HepG2 (cell line): Measurements from ENCODE around the gene LAMC1. TPM values are rescaled to one million over a fixed set of nuclear protein-coding genes. Genes with fewer than 3 reads are reported as not detected.

Experiments used
- CHD4 ChIP-seq: fragments of 200-600 bp; sonication (generic); IDR thresholded peaks from 2 replicates; pipeline ENCODE4 v1.7.0; 2017; ENCODE audit warnings: mild to moderate bottlenecking, low read length, borderline replicate concordance
- DMAP1 ChIP-seq: IDR thresholded peaks from 2 replicates; pipeline ENCODE4 v1.6.1; 2016
- DPF2 ChIP-seq: sonication (generic); formaldehyde crosslinking; IDR thresholded peaks from 2 replicates; pipeline ENCODE4 v1.4.0; 2020; ENCODE audit warnings: mild to moderate bottlenecking, low read depth, missing genetic modification reagents, borderline replicate concordance
- HMG20B ChIP-seq: conservative IDR thresholded peaks from 2 replicates; pipeline ENCODE4 v1.6.1; 2016; ENCODE audit warnings: missing genetic modification reagents, missing compliant biosample characterization
- IKZF4 ChIP-seq: sonication (generic); formaldehyde crosslinking; IDR thresholded peaks from 2 replicates; pipeline ENCODE4 v1.5.1; 2020; ENCODE audit warnings: borderline replicate concordance, mild to moderate bottlenecking, low read depth, missing genetic modification reagents; ENCODE audit errors: not compliant biosample characterization
- KAT8 ChIP-seq: IDR thresholded peaks from 2 replicates; pipeline ENCODE4 v1.6.1; 2016; ENCODE audit warnings: missing genetic modification reagents, missing compliant biosample characterization
- POGZ ChIP-seq: sonication (generic); formaldehyde crosslinking; IDR thresholded peaks from 2 replicates; pipeline ENCODE4 v1.4.0; 2020; ENCODE audit warnings: mild to moderate bottlenecking, missing genetic modification reagents
- RNF219 ChIP-seq: sonication (generic); formaldehyde crosslinking; IDR thresholded peaks from 2 replicates; pipeline ENCODE4 v1.5.0; 2020; ENCODE audit warnings: mild to moderate bottlenecking, missing genetic modification reagents
- ZFP90 ChIP-seq: sonication (generic); formaldehyde crosslinking; IDR thresholded peaks from 2 replicates; pipeline ENCODE4 v1.8.0; 2022; ENCODE audit warnings: missing genetic modification reagents, mild to moderate bottlenecking, inconsistent platforms, borderline replicate concordance
- ZNF430 ChIP-seq: sonication (generic); formaldehyde crosslinking; IDR thresholded peaks from 2 replicates; pipeline ENCODE4 v1.9.0; 2021; ENCODE audit warnings: mild to moderate bottlenecking, missing genetic modification reagents
- ZNF720 ChIP-seq: sonication (generic); formaldehyde crosslinking; IDR thresholded peaks from 2 replicates; pipeline ENCODE4 v1.4.0; 2020; ENCODE audit warnings: missing genetic modification reagents
- polyA plus RNA-seq, 8 experiments: library from polyadenylated mRNA; depleted of rRNA in 3 of 8; stranded (reverse) in 7 of 8; unstranded in 1 of 8; fragments of >200 nt; fragmentation: Illumina TruSeq in 4 of 8; extraction: Trizol in 4 of 8; gene quantifications; 2 replicates each; pipeline versions ENCODE4 v1.2.1 to v1.2.3, GENCODE V29; 2011 to 2016; ENCODE audit warnings: low read depth in 4 of 8, missing spikeins in 1 of 8, mixed read lengths in 1 of 8; ENCODE audit not compliant: insufficient read depth in 1 of 8
- total RNA-seq, 5 experiments: library from RNA; depleted of rRNA; stranded (reverse); fragments of >200 nt; fragmentation: Illumina TruSeq; extraction: Trizol; gene quantifications; 2 replicates each; pipeline ENCODE4 v1.2.3, GENCODE V29; 2016; ENCODE audit warnings: low read depth in 1 of 5
- TF ChIP-seq, protein P1 (sequence below): sonication (generic); formaldehyde crosslinking; IDR thresholded peaks from 2 replicates; pipeline ENCODE4 v1.5.0; 2020; ENCODE audit warnings: mild to moderate bottlenecking, missing genetic modification reagents, borderline replicate concordance

The LAMC1 gene
- total and polyA plus RNA-seq, 2 of the 13 experiments (the other 11 are each of a cell fraction or from before 2014, with no cell fraction given) = 58.5 to 137 TPM

GRCh38 chr1:183089025-183089639 lies 65.9 kb downstream of the LAMC1 start (continued):
- TF ChIP-seq ZNF720 (no peak), ZNF430 (CRISPR knock-in tag) (peak; percentile 31; the same call in 1 of the 2 replicates), HMG20B (CRISPR knock-in tag) (peak; percentile 68; the same call in 1 of the 2 replicates), ZFP90 (CRISPR knock-in tag) (no peak), DPF2 (CRISPR knock-in tag) (peak; percentile 56; the same call in 1 of the 2 replicates), CHD4 (peak; percentile 25; the same call in 1 of the 2 replicates), RNF219 (CRISPR knock-in tag) (no peak), DMAP1 (CRISPR knock-in tag) (0 out of 2 replicates have a peak, but pooled peaks have one; percentile 25), POGZ (CRISPR knock-in tag) (peak; percentile 61), KAT8 (CRISPR knock-in tag) (peak; percentile 43; the same call in 1 of the 2 replicates), IKZF4 (no peak)
- TF ChIP-seq, protein P1, sequence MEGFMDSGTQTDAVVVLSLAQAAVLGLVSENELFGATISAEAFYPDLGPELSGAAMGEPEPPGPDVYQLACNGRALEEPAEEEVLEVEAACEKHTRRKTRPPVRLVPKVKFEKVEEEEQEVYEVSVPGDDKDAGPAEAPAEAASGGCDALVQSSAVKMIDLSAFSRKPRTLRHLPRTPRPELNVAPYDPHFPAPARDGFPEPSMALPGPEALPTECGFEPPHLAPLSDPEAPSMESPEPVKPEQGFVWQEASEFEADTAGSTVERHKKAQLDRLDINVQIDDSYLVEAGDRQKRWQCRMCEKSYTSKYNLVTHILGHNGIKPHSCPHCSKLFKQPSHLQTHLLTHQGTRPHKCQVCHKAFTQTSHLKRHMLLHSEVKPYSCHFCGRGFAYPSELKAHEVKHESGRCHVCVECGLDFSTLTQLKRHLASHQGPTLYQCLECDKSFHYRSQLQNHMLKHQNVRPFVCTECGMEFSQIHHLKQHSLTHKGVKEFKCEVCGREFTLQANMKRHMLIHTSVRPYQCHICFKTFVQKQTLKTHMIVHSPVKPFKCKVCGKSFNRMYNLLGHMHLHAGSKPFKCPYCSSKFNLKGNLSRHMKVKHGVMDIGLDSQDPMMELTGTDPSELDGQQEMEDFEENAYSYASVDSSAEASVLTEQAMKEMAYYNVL (CRISPR knock-in tag) = peak; percentile 80
